Ishikawa (cell line): ENCODE measurements around the gene IL5RA.

Experiments
- CEBPB ChIP-seq: IDR thresholded peaks from 2 replicates; pipeline ENCODE4 v1.6.1; 2012
- EP300 ChIP-seq: IDR thresholded peaks from 2 replicates; pipeline ENCODE4 v1.6.1; 2012; ENCODE audit warnings: borderline replicate concordance
- REST ChIP-seq: IDR thresholded peaks from 2 replicates; pipeline ENCODE4 v1.6.1; 2012; ENCODE audit warnings: low read depth, mild to moderate bottlenecking
- TAF1 ChIP-seq: IDR thresholded peaks from 2 replicates; pipeline ENCODE4 v1.6.1; 2012; ENCODE audit warnings: low read depth, mild to moderate bottlenecking
- USF1 ChIP-seq: IDR thresholded peaks from 2 replicates; pipeline ENCODE4 v1.6.1; 2012
- ZBTB7A ChIP-seq: IDR thresholded peaks from 2 replicates; pipeline ENCODE4 v1.6.1; 2012; ENCODE audit warnings: low read depth

- TF ChIP-seq REST (no peak), EP300 (no peak), TAF1 (no peak), CEBPB (no peak), USF1 (no peak), ZBTB7A (no peak)
Observed at GRCh38 chr3:3082234-3082924, 27.8 kb downstream of the IL5RA start.
